GM12891 (cell line): ENCODE data around the gene VPS4B.

ENCODE experiments used
- PAX5 ChIP-seq: IDR thresholded peaks from 2 replicates; pipeline ENCODE4 v1.6.1; 2011; ENCODE audit warnings: low read length, moderate library complexity, mild to moderate bottlenecking; ENCODE audit not compliant: insufficient read depth, severe bottlenecking
- POLR2A ChIP-seq: IDR thresholded peaks from 2 replicates; pipeline ENCODE4 v1.6.1; 2011; ENCODE audit warnings: low read depth, low read length, control low read depth
- POLR2AphosphoS5 ChIP-seq: IDR thresholded peaks from 2 replicates; pipeline ENCODE4 v1.6.1; 2011; ENCODE audit warnings: low read depth, low read length, control low read depth

DNA sequence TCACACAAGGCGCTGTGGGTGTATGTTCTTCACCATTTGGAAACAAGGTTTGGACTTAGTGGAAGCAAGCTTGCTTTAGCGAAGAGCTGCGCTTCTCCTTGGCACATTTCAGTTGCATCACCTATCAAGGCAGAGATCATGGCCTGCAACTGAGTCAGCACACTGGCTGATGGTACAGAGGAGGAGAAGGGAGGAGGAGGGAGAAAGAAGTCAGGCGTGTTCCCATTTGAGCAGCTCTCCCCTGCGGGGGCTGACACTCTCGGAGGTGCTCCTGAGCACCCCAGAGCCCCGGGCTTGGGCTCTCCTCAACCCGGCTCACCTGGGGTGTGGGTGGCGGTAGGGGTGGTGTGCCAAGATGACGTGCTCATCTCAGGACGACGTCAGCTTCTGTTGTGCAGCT lies 48.5 kb upstream of the VPS4B start:
- TF ChIP-seq POLR2A (no peak), PAX5 (no peak), POLR2AphosphoS5 (no peak)
